ENCODE data around the gene SH3RF2.

SH3RF2 gene

GRCh38 chr5:145944328-145944727, 8.0 kb downstream of the SH3RF2 start:
- Histone ChIP-seq H3K27ac (no peak overlapping the region), H3K9me3 (no peaks in the 10 kb centered on the region), H3K4me3 (ENCODE audit: low read depth in 1 of 2, low read length in 1 of 2) (no peak overlapping the region), H3K36me3 (no peaks in the 10 kb centered on the region), H3K27me3 (peaks cover 17% of the 10 kb centered on the region), H3K4me1 (ENCODE audit: control insufficient read depth in 1 of 2, insufficient read depth in 1 of 2, low read depth in 1 of 2, low read length in 1 of 2) (peaks cover 35 to 64% of the 10 kb centered on the region in 2 experiments)
- TF ChIP-seq, protein P1, sequence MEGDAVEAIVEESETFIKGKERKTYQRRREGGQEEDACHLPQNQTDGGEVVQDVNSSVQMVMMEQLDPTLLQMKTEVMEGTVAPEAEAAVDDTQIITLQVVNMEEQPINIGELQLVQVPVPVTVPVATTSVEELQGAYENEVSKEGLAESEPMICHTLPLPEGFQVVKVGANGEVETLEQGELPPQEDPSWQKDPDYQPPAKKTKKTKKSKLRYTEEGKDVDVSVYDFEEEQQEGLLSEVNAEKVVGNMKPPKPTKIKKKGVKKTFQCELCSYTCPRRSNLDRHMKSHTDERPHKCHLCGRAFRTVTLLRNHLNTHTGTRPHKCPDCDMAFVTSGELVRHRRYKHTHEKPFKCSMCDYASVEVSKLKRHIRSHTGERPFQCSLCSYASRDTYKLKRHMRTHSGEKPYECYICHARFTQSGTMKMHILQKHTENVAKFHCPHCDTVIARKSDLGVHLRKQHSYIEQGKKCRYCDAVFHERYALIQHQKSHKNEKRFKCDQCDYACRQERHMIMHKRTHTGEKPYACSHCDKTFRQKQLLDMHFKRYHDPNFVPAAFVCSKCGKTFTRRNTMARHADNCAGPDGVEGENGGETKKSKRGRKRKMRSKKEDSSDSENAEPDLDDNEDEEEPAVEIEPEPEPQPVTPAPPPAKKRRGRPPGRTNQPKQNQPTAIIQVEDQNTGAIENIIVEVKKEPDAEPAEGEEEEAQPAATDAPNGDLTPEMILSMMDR (IDR thresholded peaks at IDR 0.05) = no peak

GRCh38 chr5:145945620-145946111, 9.3 kb downstream of the SH3RF2 start:
- TF ChIP-seq, protein P1 (IDR thresholded peaks at IDR 0.05) = no peak
- Histone ChIP-seq H3K4me3 (ENCODE audit: low read depth in 1 of 2, low read length in 1 of 2) (no peak overlapping the region), H3K27me3 (peaks cover 26% of the 10 kb centered on the region), H3K9me3 (no peaks in the 10 kb centered on the region), H3K27ac (no peak overlapping the region), H3K36me3 (no peaks in the 10 kb centered on the region), H3K4me1 (ENCODE audit: control insufficient read depth in 1 of 2, insufficient read depth in 1 of 2, low read depth in 1 of 2, low read length in 1 of 2) (peaks cover 35 to 60% of the 10 kb centered on the region in 2 experiments)

DNA sequence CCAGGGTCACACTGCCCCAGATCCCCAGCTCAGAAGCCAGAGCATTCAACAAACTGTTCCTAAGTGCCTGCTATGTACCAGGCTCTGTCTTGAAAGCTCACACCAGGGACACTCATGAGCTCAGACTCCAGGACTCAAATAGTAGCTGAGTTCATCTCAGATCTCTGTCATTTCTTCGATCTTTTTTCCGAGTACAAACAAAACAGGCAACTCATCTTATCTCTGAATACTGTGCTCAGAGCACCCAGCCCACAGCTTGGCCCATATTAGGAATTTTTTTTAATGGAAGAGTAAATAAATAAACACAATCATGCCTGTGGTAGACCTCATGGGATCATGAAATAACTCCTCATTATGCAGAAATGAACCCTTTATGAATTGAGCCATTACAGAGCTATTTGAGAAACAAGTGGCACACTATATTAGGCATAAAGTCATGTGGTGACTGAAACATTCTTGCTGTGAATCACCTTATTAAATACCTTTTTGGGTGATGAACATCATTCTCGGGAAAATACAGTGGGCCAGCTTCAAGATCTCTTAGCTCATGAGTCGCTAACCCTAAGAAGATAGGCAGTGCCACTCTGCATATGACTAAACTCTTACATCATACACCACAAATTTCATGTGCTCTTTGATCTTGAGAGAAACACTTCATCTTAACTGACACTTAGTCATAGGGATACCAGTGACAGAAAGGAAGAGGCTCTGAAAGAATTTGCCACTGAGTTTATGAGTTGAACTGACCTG, 9.9 kb downstream of the SH3RF2 start:
- Histone ChIP-seq H3K9me3 (no peaks in the 10 kb centered on the region), H3K27ac (no peak overlapping the region), H3K27me3 (peaks cover 33% of the 10 kb centered on the region), H3K4me1 (ENCODE audit: control insufficient read depth in 1 of 2, insufficient read depth in 1 of 2, low read depth in 1 of 2, low read length in 1 of 2) (peaks cover 32 to 54% of the 10 kb centered on the region in 2 experiments), H3K4me3 (ENCODE audit: low read depth in 1 of 2, low read length in 1 of 2) (no peak overlapping the region), H3K36me3 (no peaks in the 10 kb centered on the region)
- TF ChIP-seq, protein P1 (IDR thresholded peaks at IDR 0.05) = no peak

GRCh38 chr5:145947581-145947980, 11.2 kb downstream of the SH3RF2 start:
- Histone ChIP-seq H3K36me3 (no peaks in the 10 kb centered on the region), H3K27ac (no peak overlapping the region), H3K27me3 (peaks cover 46% of the 10 kb centered on the region), H3K4me1 (ENCODE audit: control insufficient read depth in 1 of 2, insufficient read depth in 1 of 2, low read depth in 1 of 2, low read length in 1 of 2) (peaks cover 19 to 41% of the 10 kb centered on the region in 2 experiments), H3K4me3 (ENCODE audit: low read depth in 1 of 2, low read length in 1 of 2) (no peak overlapping the region), H3K9me3 (no peaks in the 10 kb centered on the region)
- TF ChIP-seq, protein P1 (IDR thresholded peaks at IDR 0.05) = no peak

- Histone ChIP-seq H3K27ac (no peak overlapping the region), H3K36me3 (no peaks in the 10 kb centered on the region), H3K9me3 (no peaks in the 10 kb centered on the region), H3K4me3 (ENCODE audit: low read depth in 1 of 2, low read length in 1 of 2) (no peak overlapping the region), H3K27me3 (peaks cover 50% of the 10 kb centered on the region), H3K4me1 (ENCODE audit: control insufficient read depth in 1 of 2, insufficient read depth in 1 of 2, low read depth in 1 of 2, low read length in 1 of 2) (peaks cover 16 to 38% of the 10 kb centered on the region in 2 experiments)
- TF ChIP-seq, protein P1 (IDR thresholded peaks at IDR 0.05) = no peak
These were observed 11.7 kb downstream of the SH3RF2 start for GRCh38 chr5:145948047-145948446.
